HepG2 (cell line): ENCODE data around the gene HSPA4L. TPM values are rescaled to one million over a fixed set of nuclear protein-coding genes. Genes with fewer than 3 reads are reported as not detected.

Source experiments
- CHCHD3 ChIP-seq: sonication (generic); formaldehyde crosslinking; IDR thresholded peaks from 2 replicates; pipeline ENCODE4 v1.8.0; 2022; ENCODE audit warnings: mild to moderate bottlenecking, missing genetic modification reagents, moderate library complexity
- EHMT2 ChIP-seq: fragments of 200-600 bp; sonication (generic); IDR thresholded peaks from 2 replicates; pipeline ENCODE4 v1.7.0; 2017; ENCODE audit warnings: antibody characterized with exemption, low read depth, low read length, borderline replicate concordance
- ELF3 ChIP-seq: IDR thresholded peaks from 2 replicates; pipeline ENCODE4 v1.6.1; 2016; ENCODE audit warnings: missing genetic modification reagents, missing compliant biosample characterization
- ETV5 ChIP-seq: IDR thresholded peaks from 2 replicates; pipeline ENCODE4 v1.6.1; 2018; ENCODE audit warnings: missing biosample characterization, missing genetic modification reagents, inconsistent platforms, borderline replicate concordance
- GTF3A ChIP-seq: sonication (generic); formaldehyde crosslinking; conservative IDR thresholded peaks from 2 replicates; pipeline ENCODE4 v1.4.0; 2020; ENCODE audit warnings: mild to moderate bottlenecking, missing genetic modification reagents
- HBP1 ChIP-seq: IDR thresholded peaks from 2 replicates; pipeline ENCODE4 v1.6.1; 2016; ENCODE audit warnings: low read depth, control low read depth
- HDAC1 ChIP-seq: sonication (generic); formaldehyde crosslinking; IDR thresholded peaks from 2 replicates; pipeline ENCODE4 v1.5.1; 2020; ENCODE audit warnings: mild to moderate bottlenecking, missing genetic modification reagents
- HNF4A ChIP-seq: sonication (generic); formaldehyde crosslinking; IDR thresholded peaks from 2 replicates; pipeline ENCODE4 v1.4.0; 2020; ENCODE audit warnings: missing genetic modification reagents
- HOXA3 ChIP-seq: sonication (generic); formaldehyde crosslinking; IDR thresholded peaks from 2 replicates; pipeline ENCODE4 v1.5.0; 2020; ENCODE audit warnings: missing genetic modification reagents
- MAFK ChIP-seq, 2 experiments: IDR thresholded peaks in 1 of 2; conservative IDR thresholded peaks in 1 of 2; 2 replicates each; pipeline ENCODE4 v1.6.1; 2011; ENCODE audit warnings: improper control_type of control experiment in 2 of 2, low read length in 2 of 2
- MATR3 ChIP-seq: sonication (generic); formaldehyde crosslinking; IDR thresholded peaks from 2 replicates; pipeline ENCODE4 v1.4.0; 2020; ENCODE audit warnings: missing genetic modification reagents
- NBN ChIP-seq: fragments of 450-650 bp; conservative IDR thresholded peaks from 2 replicates; pipeline ENCODE4 v1.6.1; 2017
- NFIB ChIP-seq: sonication (generic); formaldehyde crosslinking; IDR thresholded peaks from 2 replicates; pipeline ENCODE4 v1.9.0; 2021; ENCODE audit warnings: missing genetic modification reagents, mild to moderate bottlenecking, borderline replicate concordance
- NFYB ChIP-seq: sonication (generic); formaldehyde crosslinking; IDR thresholded peaks from 2 replicates; pipeline ENCODE4 v1.4.0; 2020; ENCODE audit warnings: missing genetic modification reagents
- RARA ChIP-seq: IDR thresholded peaks from 2 replicates; pipeline ENCODE4 v1.6.1; 2016; ENCODE audit warnings: missing genetic modification reagents, missing compliant biosample characterization
- TCF7L2 ChIP-seq: IDR thresholded peaks from 2 replicates; pipeline ENCODE4 v1.6.1; 2011; ENCODE audit warnings: mild to moderate bottlenecking, low read depth, low read length, moderate library complexity
- UBTF ChIP-seq: sonication (generic); formaldehyde crosslinking; IDR thresholded peaks from 2 replicates; pipeline ENCODE4 v1.4.0; 2020; ENCODE audit warnings: mild to moderate bottlenecking, missing genetic modification reagents
- ZBTB43 ChIP-seq: sonication (generic); formaldehyde crosslinking; conservative IDR thresholded peaks from 2 replicates; pipeline ENCODE4 v1.4.0; 2020; ENCODE audit warnings: missing genetic modification reagents
- ZBTB8A ChIP-seq: sonication (generic); formaldehyde crosslinking; IDR thresholded peaks from 2 replicates; pipeline ENCODE4 v1.4.0; 2020; ENCODE audit warnings: mild to moderate bottlenecking, low read depth, missing genetic modification reagents, borderline replicate concordance
- ZKSCAN5 ChIP-seq: sonication (generic); formaldehyde crosslinking; IDR thresholded peaks from 2 replicates; pipeline ENCODE4 v1.5.1; 2020; ENCODE audit warnings: mild to moderate bottlenecking, missing genetic modification reagents
- ZNF354B ChIP-seq: sonication (generic); formaldehyde crosslinking; IDR thresholded peaks from 2 replicates; pipeline ENCODE4 v1.8.0; 2022; ENCODE audit warnings: mild to moderate bottlenecking, missing genetic modification reagents
- ZNF446 ChIP-seq: sonication (generic); formaldehyde crosslinking; IDR thresholded peaks from 2 replicates; pipeline ENCODE4 v1.5.0; 2020; ENCODE audit warnings: mild to moderate bottlenecking, missing genetic modification reagents
- ZNF678 ChIP-seq: sonication (generic); formaldehyde crosslinking; IDR thresholded peaks from 2 replicates; pipeline ENCODE4 v1.4.0; 2020; ENCODE audit warnings: mild to moderate bottlenecking, missing genetic modification reagents
- ZNF704 ChIP-seq: sonication (generic); formaldehyde crosslinking; IDR thresholded peaks from 2 replicates; pipeline ENCODE4 v1.8.1; 2023; ENCODE audit warnings: mild to moderate bottlenecking, inconsistent platforms, moderate library complexity, missing genetic modification reagents, borderline replicate concordance
- ZNF782 ChIP-seq: sonication (generic); formaldehyde crosslinking; IDR thresholded peaks from 2 replicates; pipeline ENCODE4 v1.4.0; 2020; ENCODE audit warnings: missing genetic modification reagents, mild to moderate bottlenecking, borderline replicate concordance
- polyA plus RNA-seq, 8 experiments: library from polyadenylated mRNA; depleted of rRNA in 3 of 8; stranded (reverse) in 7 of 8; unstranded in 1 of 8; fragments of >200 nt; fragmentation: Illumina TruSeq in 4 of 8; extraction: Trizol in 4 of 8; gene quantifications; 2 replicates each; pipeline versions ENCODE4 v1.2.1 to v1.2.3, GENCODE V29; 2011 to 2016; ENCODE audit warnings: low read depth in 4 of 8, missing spikeins in 1 of 8, mixed read lengths in 1 of 8; ENCODE audit not compliant: insufficient read depth in 1 of 8
- total RNA-seq, 5 experiments: library from RNA; depleted of rRNA; stranded (reverse); fragments of >200 nt; fragmentation: Illumina TruSeq; extraction: Trizol; gene quantifications; 2 replicates each; pipeline ENCODE4 v1.2.3, GENCODE V29; 2016; ENCODE audit warnings: low read depth in 1 of 5

The HSPA4L gene
- total and polyA plus RNA-seq, 2 of the 13 experiments (the other 11 are each of a cell fraction or from before 2014, with no cell fraction given), result 3.7 to 31.5 TPM

GRCh38 chr4:127880763-127881562 is 98.8 kb downstream of the HSPA4L start, which contains the start of gene PLK4 (continued):
- TF ChIP-seq HDAC1 (CRISPR knock-in tag) (peak; percentile 99), ZNF354B (0 out of 2 replicates have a peak, but pooled peaks have one; percentile 36), ELF3 (CRISPR knock-in tag) (peak; percentile 30; the same call in 1 of the 2 replicates), ETV5 (peak; percentile 89), MAFK (conservative IDR thresholded peaks at IDR 0.05 in 1 of 2, IDR thresholded peaks at IDR 0.05 in 1 of 2; ENCODE audit: low read length in 2 of 2) (no peak), NFIB (CRISPR knock-in tag) (no peak), ZNF782 (peak; percentile 34; the same call in 1 of the 2 replicates), NBN (no peak), ZNF678 (CRISPR knock-in tag) (peak; percentile 36; the same call in 1 of the 2 replicates), ZKSCAN5 (CRISPR knock-in tag) (no peak), HOXA3 (peak; percentile 89), ZBTB43 (CRISPR knock-in tag) (peak; percentile 39; the same call in 1 of the 2 replicates), ZBTB8A (CRISPR knock-in tag) (no peak), TCF7L2 (no peak), HBP1 (CRISPR knock-in tag) (peak; percentile 95), RARA (CRISPR knock-in tag) (no peak), CHCHD3 (CRISPR knock-in tag) (0 out of 2 replicates have a peak, but pooled peaks have one; percentile 67), NFYB (CRISPR knock-in tag) (peak; percentile 88), EHMT2 (no peak), ZNF704 (CRISPR knock-in tag) (peak; percentile 85), HNF4A (no peak), GTF3A (CRISPR knock-in tag) (0 out of 2 replicates have a peak, but pooled peaks have one; percentile 29), ZNF446 (CRISPR knock-in tag) (peak; percentile 84; the same call in 1 of the 2 replicates), MATR3 (CRISPR knock-in tag) (no peak), UBTF (CRISPR knock-in tag) (peak; percentile 74)
